HFF-Myc (cell line): ENCODE results near the gene UFD1.

Experiments used
- DNase-seq: peaks from one replicate; pipeline ENCODE4 v3.0.0-alpha.2; 2011; ENCODE audit warnings: low read depth; ENCODE audit errors: extremely low read depth
- H3K4me3 ChIP-seq: replicated peaks from 2 replicates; pipeline ENCODE4 v1.5.1; 2011; ENCODE audit warnings: low read depth, mild to moderate bottlenecking, control low read depth, low read length
- TF ChIP-seq, protein P1 (sequence below): IDR thresholded peaks from 2 replicates; pipeline ENCODE4 v1.5.1; 2012; ENCODE audit warnings: mild to moderate bottlenecking, low read depth, low read length, control low read depth; ENCODE audit errors: missing control alignments

Gene UFD1

DNA sequence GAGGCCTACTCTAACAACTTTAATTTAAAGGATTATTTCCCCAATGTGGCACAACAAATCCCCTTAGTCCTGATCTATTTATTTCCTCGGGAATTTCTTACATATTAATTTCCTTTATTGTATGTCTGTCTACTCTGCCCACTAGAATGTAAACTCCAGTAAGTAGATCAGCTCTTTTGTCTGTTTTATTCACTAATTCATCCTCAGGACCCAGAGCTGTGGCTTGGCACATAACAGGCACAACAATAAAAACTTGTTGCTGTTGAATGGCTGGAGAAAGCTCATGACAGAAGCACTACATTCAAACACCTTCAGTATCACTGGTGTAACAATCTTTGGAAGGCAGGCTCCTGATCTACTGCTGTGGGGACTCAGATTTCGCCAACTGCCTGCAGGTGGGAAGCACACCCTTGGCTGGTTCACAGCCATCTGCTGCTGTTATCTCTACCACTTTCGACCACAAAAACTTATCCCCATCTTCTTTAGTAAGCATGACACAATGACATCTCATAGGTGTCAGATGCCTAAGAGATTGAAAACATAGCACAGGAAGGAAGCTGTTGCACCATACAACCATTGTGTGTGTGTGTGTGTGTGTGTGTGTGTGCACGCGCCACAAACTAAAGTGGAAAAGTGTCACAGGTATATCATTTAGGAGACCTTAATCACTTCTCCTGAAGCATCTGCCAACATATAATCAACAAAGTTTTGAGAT lies 59.4 kb downstream of the UFD1 start:
- DNase-seq: no peak
- H3K4me3 ChIP-seq: no peak overlapping the region
- TF ChIP-seq, protein P1, sequence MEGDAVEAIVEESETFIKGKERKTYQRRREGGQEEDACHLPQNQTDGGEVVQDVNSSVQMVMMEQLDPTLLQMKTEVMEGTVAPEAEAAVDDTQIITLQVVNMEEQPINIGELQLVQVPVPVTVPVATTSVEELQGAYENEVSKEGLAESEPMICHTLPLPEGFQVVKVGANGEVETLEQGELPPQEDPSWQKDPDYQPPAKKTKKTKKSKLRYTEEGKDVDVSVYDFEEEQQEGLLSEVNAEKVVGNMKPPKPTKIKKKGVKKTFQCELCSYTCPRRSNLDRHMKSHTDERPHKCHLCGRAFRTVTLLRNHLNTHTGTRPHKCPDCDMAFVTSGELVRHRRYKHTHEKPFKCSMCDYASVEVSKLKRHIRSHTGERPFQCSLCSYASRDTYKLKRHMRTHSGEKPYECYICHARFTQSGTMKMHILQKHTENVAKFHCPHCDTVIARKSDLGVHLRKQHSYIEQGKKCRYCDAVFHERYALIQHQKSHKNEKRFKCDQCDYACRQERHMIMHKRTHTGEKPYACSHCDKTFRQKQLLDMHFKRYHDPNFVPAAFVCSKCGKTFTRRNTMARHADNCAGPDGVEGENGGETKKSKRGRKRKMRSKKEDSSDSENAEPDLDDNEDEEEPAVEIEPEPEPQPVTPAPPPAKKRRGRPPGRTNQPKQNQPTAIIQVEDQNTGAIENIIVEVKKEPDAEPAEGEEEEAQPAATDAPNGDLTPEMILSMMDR: no peak

DNA sequence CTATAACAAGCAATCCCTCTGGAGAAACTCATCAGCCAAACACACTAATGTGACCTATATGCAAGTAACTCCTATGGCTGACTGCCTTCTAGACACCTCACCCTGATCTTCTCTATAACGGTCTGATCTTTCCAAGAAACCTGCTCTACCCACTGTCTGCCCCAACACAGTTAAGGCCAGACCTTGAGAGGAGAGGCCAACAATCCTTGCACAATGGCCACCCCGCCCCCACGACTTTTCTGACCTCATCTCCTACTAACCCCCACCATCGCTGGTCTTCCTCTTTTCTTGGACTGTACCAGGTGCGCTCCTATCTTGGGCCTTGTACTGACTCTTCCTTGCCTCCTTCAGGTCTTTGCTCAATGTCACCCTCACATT lies 59.9 kb downstream of the UFD1 start:
- TF ChIP-seq, protein P1: no peak

DNA sequence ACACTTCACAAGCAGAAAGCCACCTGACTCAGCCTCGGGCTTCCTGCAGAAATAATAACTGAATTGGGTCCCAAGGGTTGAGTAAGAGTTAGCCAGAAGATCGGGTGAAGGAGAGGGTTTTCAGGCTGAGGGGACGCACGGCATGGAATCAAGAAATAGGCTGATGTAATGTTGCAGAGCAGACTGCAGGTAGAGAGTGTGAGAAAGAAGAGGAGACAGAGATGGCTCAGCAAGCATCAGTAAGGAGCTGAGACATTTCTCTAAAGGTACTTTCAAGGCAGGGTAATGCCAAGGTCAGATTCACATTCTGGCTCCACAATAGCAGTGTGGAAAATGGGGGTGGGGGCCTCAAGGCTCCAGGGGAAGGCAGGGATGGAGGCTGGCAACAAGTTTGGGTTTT lies 66.1 kb downstream of the UFD1 start:
- no peak for DNase-seq
- TF ChIP-seq, protein P1: no peak
- no peak overlapping the region for H3K4me3 ChIP-seq

More for the DNA sequence above, 59.9 kb downstream of the UFD1 start:
- no peak for DNase-seq
- no peak overlapping the region for H3K4me3 ChIP-seq

GRCh38 chr22:19412478-19412877 lies 66.5 kb downstream of the UFD1 start:
- no peak overlapping the region for H3K4me3 ChIP-seq
- no peak for DNase-seq
- TF ChIP-seq, protein P1: no peak

DNA sequence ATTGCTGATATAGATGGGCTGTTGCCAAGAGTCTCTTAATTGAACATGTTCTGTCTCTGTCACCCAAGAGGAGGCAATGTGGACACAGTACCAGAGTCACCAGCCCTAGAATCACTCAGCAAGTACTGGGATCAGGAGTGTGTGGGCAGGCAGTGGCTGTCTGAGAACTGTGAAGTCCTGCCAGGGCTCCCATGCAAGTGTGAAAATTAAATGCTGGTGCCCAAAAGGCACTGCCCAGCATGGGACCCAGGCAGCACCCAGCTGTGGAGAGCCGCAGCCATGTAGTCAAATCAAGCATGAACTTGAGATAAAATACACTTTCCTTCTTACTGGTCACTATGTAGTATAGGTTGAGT lies 67.3 kb downstream of the UFD1 start:
- TF ChIP-seq, protein P1: no peak
- no peak overlapping the region for H3K4me3 ChIP-seq

GRCh38 chr22:19410941-19411689 lies 67.9 kb downstream of the UFD1 start:
- DNase-seq: no peak
- TF ChIP-seq, protein P1: no peak
- H3K4me3 ChIP-seq: no peak overlapping the region

More for the DNA sequence above, 67.3 kb downstream of the UFD1 start:
- DNase-seq: no peak
